ENCODE data around the gene LAMA5. TPM values are rescaled to one million over a fixed set of nuclear protein-coding genes. Genes with fewer than 3 reads are reported as not detected.

Gene LAMA5
- total and polyA plus RNA-seq, 2 of the 8 experiments (the other 6 are each of a cell fraction or from before 2014, with no cell fraction given), result 34.4 to 225 TPM

DNA sequence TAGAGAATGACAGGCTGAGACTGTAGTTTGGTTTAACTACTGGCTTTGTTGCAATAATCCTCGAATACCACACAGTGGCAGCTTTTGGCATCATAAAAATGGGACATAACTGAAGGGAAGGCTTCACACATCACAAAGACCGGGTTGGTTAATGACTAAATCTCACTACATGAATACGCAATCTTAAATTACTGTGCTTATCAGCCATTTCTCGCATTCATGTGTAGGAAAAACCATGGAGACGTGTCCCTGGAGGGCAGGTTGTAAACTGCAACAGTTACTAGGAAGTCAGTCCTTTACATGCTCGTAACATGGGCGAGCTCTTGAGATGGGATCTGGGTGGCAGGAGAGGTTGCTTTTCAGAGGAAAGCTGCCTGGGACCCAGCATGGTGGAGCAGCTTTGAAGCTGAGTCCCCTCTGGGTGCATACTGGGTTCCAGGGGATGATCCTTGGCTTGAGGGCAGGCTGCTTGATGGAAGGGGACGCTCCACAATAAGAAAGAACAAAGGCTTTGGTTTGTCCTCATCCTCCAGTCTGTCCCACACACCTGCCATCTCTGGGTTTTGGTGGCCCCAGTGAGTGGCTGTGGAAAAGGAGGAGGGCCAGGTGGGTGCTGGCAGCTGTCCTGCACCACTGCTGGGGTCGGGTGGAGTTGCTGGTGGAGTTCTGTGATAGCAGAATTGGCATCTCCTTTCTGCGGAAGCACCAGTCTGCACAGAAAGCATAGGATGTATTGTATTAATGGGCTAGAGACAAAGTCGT, 21.9 kb upstream of the LAMA5 start:
- DNase-seq (ENCODE audit: low read depth in 1 of 2, low spot score in 2 of 2) (no peak), FAIRE-seq (no peak)
- Histone ChIP-seq H3K4me1 (replicated peaks in 1 of 4; ENCODE audit: control insufficient read depth in 3 of 4, insufficient read depth in 4 of 4, low read length in 3 of 4) (peaks cover 0 to 8% (median 2%) of the 10 kb centered on the region in 4 experiments; a peak in 5 of 7 replicates), H2BK20ac (ENCODE audit: low read length) (no peak overlapping the region), H3K27ac (ENCODE audit: low read depth, low read length) (no peak overlapping the region), H3K23ac (ENCODE audit: insufficient read length) (no peak overlapping the region), H2BK5ac (ENCODE audit: low read depth, low read length) (no peak overlapping the region), H2BK15ac (ENCODE audit: low read length) (no peak overlapping the region), H4K5ac (ENCODE audit: insufficient read length, low read depth, low read length) (no peak overlapping the region), H4K91ac (replicated peaks; ENCODE audit: insufficient read length, low read length) (no peak overlapping the region), H3K4me2 (ENCODE audit: insufficient read depth in 1 of 2, low read depth in 2 of 2, low read length in 2 of 2) (no peak overlapping the region; a peak in 1 of 4 replicates), H3K4me3 (ENCODE audit: extremely low read depth in 1 of 4, insufficient read depth in 2 of 4, low read depth in 3 of 4, low read length in 4 of 4) (no peak overlapping the region; a peak in 1 of 8 replicates), H4K8ac (ENCODE audit: extremely low read depth, insufficient read depth, low read length) (no peak overlapping the region), H3K27me3 (replicated peaks in 1 of 4; ENCODE audit: control insufficient read depth in 3 of 4, extremely low read depth in 1 of 4, insufficient read depth in 3 of 4, low read length in 3 of 4) (no peaks in the 10 kb centered on the region), H3K9me3 (ENCODE audit: insufficient read depth in 2 of 2, low read depth in 1 of 2, low read length in 1 of 2) (no peaks in the 10 kb centered on the region), H4K20me1 (replicated peaks in 1 of 2; ENCODE audit: control insufficient read depth in 1 of 2, insufficient read depth in 2 of 2, low read length in 2 of 2) (peaks cover 8 to 19% of the 10 kb centered on the region in 2 experiments), H2AK5ac (ENCODE audit: low read depth, low read length) (no peak overlapping the region), H3K36me3 (ENCODE audit: control insufficient read depth in 2 of 4, insufficient read depth in 4 of 4, low read length in 3 of 4) (peaks cover 18 to 24% (median 21%) of the 10 kb centered on the region in 4 experiments), H3K23me2 (ENCODE audit: low read depth, low read length) (peaks cover 11% of the 10 kb centered on the region; the same call in 1 of the 2 replicates), H3K79me1 (ENCODE audit: low read depth, low read length) (peaks cover 10% of the 10 kb centered on the region), H3K14ac (ENCODE audit: insufficient read length) (no peak overlapping the region), H3K56ac (replicated peaks; ENCODE audit: insufficient read length, low read depth, low read length) (no peak overlapping the region), H3K9ac (replicated peaks in 1 of 4; ENCODE audit: extremely low read depth in 1 of 4, low read depth in 3 of 4, low read length in 3 of 4) (no peak overlapping the region), H3K18ac (ENCODE audit: extremely low read depth, low read length) (no peak overlapping the region), H2BK12ac (ENCODE audit: low read depth, low read length) (no peak overlapping the region), H2AFZ (ENCODE audit: low read length) (no peak overlapping the region), H3K79me2 (ENCODE audit: control insufficient read depth in 1 of 2, insufficient read depth in 2 of 2, low read length in 2 of 2) (peaks cover 4 to 39% of the 10 kb centered on the region in 2 experiments; a peak in 3 of 4 replicates), H3K4ac (replicated peaks; ENCODE audit: insufficient read length, low read depth, low read length) (no peak overlapping the region), H2BK120ac (replicated peaks; ENCODE audit: low read depth, low read length) (no peak overlapping the region)
- TF ChIP-seq POLR2AphosphoS5 (IDR thresholded peaks at IDR 0.05; ENCODE audit: low read depth, low read length) (peak; percentile 78), POLR2A (IDR thresholded peaks at IDR 0.05; ENCODE audit: control extremely low read depth in 1 of 2, low read depth in 2 of 2, low read length in 2 of 2) (peak; percentile 25 to 63)
- TF ChIP-seq, protein P1, sequence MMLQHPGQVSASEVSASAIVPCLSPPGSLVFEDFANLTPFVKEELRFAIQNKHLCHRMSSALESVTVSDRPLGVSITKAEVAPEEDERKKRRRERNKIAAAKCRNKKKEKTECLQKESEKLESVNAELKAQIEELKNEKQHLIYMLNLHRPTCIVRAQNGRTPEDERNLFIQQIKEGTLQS (IDR thresholded peaks at IDR 0.05; ENCODE audit: insufficient read depth, low read depth, low read length), result no peak
- WGBS, 2 experiments (ENCODE audit: extremely low coverage in 1 of 2, insufficient coverage in 1 of 2, insufficient read length in 1 of 2, insufficient replicate concordance in 2 of 2, low coverage in 1 of 2, low lambda C conversion rate in 2 of 2, missing lambda C conversion rate in 1 of 2), result 96% methylated on average over 11 of the region's 11 CpGs; no CpG with 5 or more reads in 1 of the 2 experiments
- POLR2A ChIA-PET (ENCODE audit: partially characterized antibody), result interaction anchor here (0.6 to 9.0 kb wide), 22 partner anchors 7 to 121 kb away, joined by 3 to 176 read pairs (median 6); partner anchors contain the start of genes ADRM1 and LAMA5
- CTCF ChIA-PET (ENCODE audit: partially characterized antibody), result interaction anchor here (0.8 to 9.6 kb wide), 5 partner anchors 14 to 1036 kb away, joined by 3 to 103 read pairs (median 3); no protein-coding TSS in a partner anchor

All from H1 (cell line).